ENCODE results near the gene GMDS. TPM values are rescaled to one million over a fixed set of nuclear protein-coding genes. Genes with fewer than 3 reads are reported as not detected.

The GMDS gene
- total and polyA plus RNA-seq, 2 donors (not counting 3 experiments of a cell fraction or from before 2014, with no cell fraction given), result 9.8 to 23.5 TPM

GRCh38 chr6:1770435-1770843 is 475.0 kb downstream of the GMDS start:
- H2AFZ ChIP-seq (ENCODE audit: low read depth, low read length), result no peak overlapping the region
- TF ChIP-seq POLR2A (IDR thresholded peaks at IDR 0.05; ENCODE audit: low read depth, low read length), result no peak
- no peak for TF ChIP-seq MYC (IDR thresholded peaks at IDR 0.05; ENCODE audit: low read depth, low read length)
- TF ChIP-seq POLR2AphosphoS5 (IDR thresholded peaks at IDR 0.05; ENCODE audit: insufficient read depth, low read depth, low read length), result no peak
- TF ChIP-seq FOS (IDR thresholded peaks at IDR 0.05; ENCODE audit: borderline replicate concordance, insufficient read depth, low read length), result no peak
- no peak for TF ChIP-seq JUN (IDR thresholded peaks at IDR 0.05; ENCODE audit: borderline replicate concordance, insufficient read depth, insufficient read length, low read depth)
- TF ChIP-seq, protein P1, sequence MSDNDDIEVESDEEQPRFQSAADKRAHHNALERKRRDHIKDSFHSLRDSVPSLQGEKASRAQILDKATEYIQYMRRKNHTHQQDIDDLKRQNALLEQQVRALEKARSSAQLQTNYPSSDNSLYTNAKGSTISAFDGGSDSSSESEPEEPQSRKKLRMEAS (IDR thresholded peaks at IDR 0.05; ENCODE audit: insufficient read depth, insufficient read length), result no peak
- no peak for TF ChIP-seq GATA2 (IDR thresholded peaks at IDR 0.05; ENCODE audit: insufficient read depth, insufficient read length, low read depth, low read length)
- TF ChIP-seq EZH2 (IDR thresholded peaks at IDR 0.05; ENCODE audit: borderline replicate concordance, low read depth, low read length, severe bottlenecking), result no peak
- TF ChIP-seq, protein P2, sequence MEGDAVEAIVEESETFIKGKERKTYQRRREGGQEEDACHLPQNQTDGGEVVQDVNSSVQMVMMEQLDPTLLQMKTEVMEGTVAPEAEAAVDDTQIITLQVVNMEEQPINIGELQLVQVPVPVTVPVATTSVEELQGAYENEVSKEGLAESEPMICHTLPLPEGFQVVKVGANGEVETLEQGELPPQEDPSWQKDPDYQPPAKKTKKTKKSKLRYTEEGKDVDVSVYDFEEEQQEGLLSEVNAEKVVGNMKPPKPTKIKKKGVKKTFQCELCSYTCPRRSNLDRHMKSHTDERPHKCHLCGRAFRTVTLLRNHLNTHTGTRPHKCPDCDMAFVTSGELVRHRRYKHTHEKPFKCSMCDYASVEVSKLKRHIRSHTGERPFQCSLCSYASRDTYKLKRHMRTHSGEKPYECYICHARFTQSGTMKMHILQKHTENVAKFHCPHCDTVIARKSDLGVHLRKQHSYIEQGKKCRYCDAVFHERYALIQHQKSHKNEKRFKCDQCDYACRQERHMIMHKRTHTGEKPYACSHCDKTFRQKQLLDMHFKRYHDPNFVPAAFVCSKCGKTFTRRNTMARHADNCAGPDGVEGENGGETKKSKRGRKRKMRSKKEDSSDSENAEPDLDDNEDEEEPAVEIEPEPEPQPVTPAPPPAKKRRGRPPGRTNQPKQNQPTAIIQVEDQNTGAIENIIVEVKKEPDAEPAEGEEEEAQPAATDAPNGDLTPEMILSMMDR (IDR thresholded peaks at IDR 0.05; ENCODE audit: extremely low read depth in 1 of 2, insufficient read depth in 1 of 2, low read depth in 1 of 2, low read length in 2 of 2), result no peak
- ChIA-PET POLR2A (no interaction called here), CTCF (interaction anchor here (1.0 to 1.8 kb wide), 4 partner anchors 11 to 584 kb away, joined by 3 to 7 read pairs (median 5); no protein-coding TSS in a partner anchor)
- H4K20me1 ChIP-seq (replicated peaks; ENCODE audit: control insufficient read depth, extremely low read depth, insufficient read depth, low read length), result no peaks in the 10 kb centered on the region
- H3K4me3 ChIP-seq (replicated peaks in 1 of 3; ENCODE audit: insufficient read depth in 1 of 3, low read depth in 1 of 3, low read length in 3 of 3), result no peak overlapping the region
- no peaks in the 10 kb centered on the region for H3K9me3 ChIP-seq (replicated peaks; ENCODE audit: control insufficient read depth, insufficient read depth, low read length)
- H3K27me3 ChIP-seq (ENCODE audit: control insufficient read depth in 2 of 2, insufficient read depth in 2 of 2, low read length in 2 of 2), result no peaks in the 10 kb centered on the region
- dilution Hi-C loops (cut with MboI; ENCODE audit: extremely low pct_ligation_motif_present, low sequenced_read_pairs), result no loop called here
- FAIRE-seq (no peak), DNase-seq (ENCODE audit: low read depth, low spot score) (no peak)
- H3K9me1 ChIP-seq (replicated peaks; ENCODE audit: control insufficient read depth, extremely low read depth, insufficient read depth, low read length), result no peaks in the 10 kb centered on the region
- no TSS peak for BruUV-seq (replicated peaks)
- peaks cover 48% of the 10 kb centered on the region for H3K4me1 ChIP-seq (ENCODE audit: control insufficient read depth, extremely low read depth, insufficient read depth, low read length)
- H3K79me2 ChIP-seq (ENCODE audit: control insufficient read depth, insufficient read depth, low read length), result no peaks in the 10 kb centered on the region
- no peaks in the 10 kb centered on the region for H3K36me3 ChIP-seq (ENCODE audit: control insufficient read depth in 2 of 2, extremely low read depth in 1 of 2, insufficient read depth in 2 of 2, low read length in 2 of 2)
- H3K4me2 ChIP-seq (ENCODE audit: insufficient read depth, low read length), result no peak overlapping the region
- no peak overlapping the region for H3K9ac ChIP-seq (replicated peaks; ENCODE audit: extremely low read depth, insufficient read depth, low read length)
- H3K27ac ChIP-seq (ENCODE audit: insufficient read depth, low read depth, low read length), result no peak overlapping the region
- intact Hi-C loops (cut with micrococcal nuclease), result no loop called here

Measured in endothelial cell of umbilical vein (primary cell).